Cardiac muscle cell (in vitro differentiated cells and primary cell): ENCODE data around the gene CCDC63. TPM values are rescaled to one million over a fixed set of nuclear protein-coding genes. Genes with fewer than 3 reads are reported as not detected.

Source experiments
- DNase-seq, 2 donors: peaks; one replicate each; pipeline versions ENCODE4 v3.0.0 to v3.0.0-alpha.2; 2010 to 2017; ENCODE audit warnings: low read depth in 1 of 2, low spot score in 1 of 2
- H3K27ac ChIP-seq: fragments of 200-600 bp; sonication (generic); 2 replicates; pipeline ENCODE4 v1.5.1; 2016
- H3K27me3 ChIP-seq: fragments of 200-600 bp; sonication (generic); 2 replicates; pipeline ENCODE4 v1.6.0; 2016; ENCODE audit warnings: control low read depth
- H3K36me3 ChIP-seq: fragments of 200-600 bp; sonication (generic); 2 replicates; pipeline ENCODE4 v1.5.1; 2016; ENCODE audit warnings: control low read depth
- H3K4me1 ChIP-seq: fragments of 200-600 bp; sonication (generic); 2 replicates; pipeline ENCODE4 v1.8.1; 2017; ENCODE audit warnings: low read depth, mild to moderate bottlenecking, mixed run types
- H3K4me3 ChIP-seq: fragments of 200-600 bp; sonication (generic); 2 replicates; pipeline ENCODE4 v1.5.1; 2016; ENCODE audit warnings: mild to moderate bottlenecking
- H3K9me3 ChIP-seq: fragments of 200-600 bp; sonication (generic); 2 replicates; pipeline ENCODE4 v1.5.1; 2017; ENCODE audit warnings: low read depth, mild to moderate bottlenecking, control low read depth
- CTCF ChIP-seq: IDR thresholded peaks from 2 replicates; pipeline ENCODE4 v1.5.1; 2012; ENCODE audit warnings: low read depth, mild to moderate bottlenecking, low read length
- polyA plus RNA-seq: library from polyadenylated mRNA; unstranded; fragments of >200 nt; fragmentation: Nextera tagmentation; extraction: Ambion mirVana; gene quantifications from 2 replicates; pipeline ENCODE4 v1.2.1, GENCODE V29; 2016
- total RNA-seq: library from RNA; depleted of rRNA; stranded (reverse); fragments of >200 nt; gene quantifications from 2 replicates; pipeline ENCODE4 v1.2.3, GENCODE V29; 2016

The CCDC63 gene
- total and polyA plus RNA-seq, 2 experiments from 2014 or later, result 0.22 TPM; not detected in 1

- Histone ChIP-seq H3K9me3 (no peaks in the 10 kb centered on the region), H3K4me3 (no peak overlapping the region), H3K27me3 (no peaks in the 10 kb centered on the region), H3K4me1 (no peaks in the 10 kb centered on the region), H3K36me3 (no peaks in the 10 kb centered on the region), H3K27ac (no peak overlapping the region)
- TF ChIP-seq CTCF, result no peak
- no peak for DNase-seq
Measured at GRCh38 chr12:110841007-110841406, 5.8 kb upstream of the CCDC63 start.

GRCh38 chr12:110844131-110844530 is 2.7 kb upstream of the CCDC63 start:
- no peak for DNase-seq
- H3K36me3 ChIP-seq, result no peaks in the 10 kb centered on the region
- no peaks in the 10 kb centered on the region for H3K9me3 ChIP-seq
- no peak overlapping the region for H3K4me3 ChIP-seq
- H3K27me3 ChIP-seq, result no peaks in the 10 kb centered on the region
- H3K27ac ChIP-seq, result no peak overlapping the region
- no peak for TF ChIP-seq CTCF
- no peaks in the 10 kb centered on the region for H3K4me1 ChIP-seq

GRCh38 chr12:110844551-110845338 is 2.0 kb upstream of the CCDC63 start:
- no peak for TF ChIP-seq CTCF
- H3K4me3 ChIP-seq, result no peak overlapping the region
- peak in 1 of 2 donors; percentile 69 for DNase-seq
- H3K4me1 ChIP-seq, result no peaks in the 10 kb centered on the region
- no peaks in the 10 kb centered on the region for H3K36me3 ChIP-seq
- no peaks in the 10 kb centered on the region for H3K27me3 ChIP-seq
- H3K27ac ChIP-seq, result peak overlapping the region; percentile 35
- no peaks in the 10 kb centered on the region for H3K9me3 ChIP-seq

GRCh38 chr12:110845339-110845682 is 1.5 kb upstream of the CCDC63 start:
- Histone ChIP-seq H3K4me1 (no peaks in the 10 kb centered on the region), H3K36me3 (no peaks in the 10 kb centered on the region), H3K4me3 (no peak overlapping the region), H3K27me3 (no peaks in the 10 kb centered on the region), H3K9me3 (no peaks in the 10 kb centered on the region), H3K27ac (no peak overlapping the region)
- TF ChIP-seq CTCF, result no peak
- no peak for DNase-seq

GRCh38 chr12:110848314-110848923 is 1.6 kb downstream of the CCDC63 start:
- Histone ChIP-seq H3K4me1 (peaks cover 3% of the 10 kb centered on the region), H3K27ac (no peak overlapping the region), H3K4me3 (no peak overlapping the region), H3K9me3 (no peaks in the 10 kb centered on the region), H3K36me3 (no peaks in the 10 kb centered on the region), H3K27me3 (no peaks in the 10 kb centered on the region)
- no peak for TF ChIP-seq CTCF
- no peak for DNase-seq
